ENCODE results near the gene MARCHF10.

The MARCHF10 gene

DNA sequence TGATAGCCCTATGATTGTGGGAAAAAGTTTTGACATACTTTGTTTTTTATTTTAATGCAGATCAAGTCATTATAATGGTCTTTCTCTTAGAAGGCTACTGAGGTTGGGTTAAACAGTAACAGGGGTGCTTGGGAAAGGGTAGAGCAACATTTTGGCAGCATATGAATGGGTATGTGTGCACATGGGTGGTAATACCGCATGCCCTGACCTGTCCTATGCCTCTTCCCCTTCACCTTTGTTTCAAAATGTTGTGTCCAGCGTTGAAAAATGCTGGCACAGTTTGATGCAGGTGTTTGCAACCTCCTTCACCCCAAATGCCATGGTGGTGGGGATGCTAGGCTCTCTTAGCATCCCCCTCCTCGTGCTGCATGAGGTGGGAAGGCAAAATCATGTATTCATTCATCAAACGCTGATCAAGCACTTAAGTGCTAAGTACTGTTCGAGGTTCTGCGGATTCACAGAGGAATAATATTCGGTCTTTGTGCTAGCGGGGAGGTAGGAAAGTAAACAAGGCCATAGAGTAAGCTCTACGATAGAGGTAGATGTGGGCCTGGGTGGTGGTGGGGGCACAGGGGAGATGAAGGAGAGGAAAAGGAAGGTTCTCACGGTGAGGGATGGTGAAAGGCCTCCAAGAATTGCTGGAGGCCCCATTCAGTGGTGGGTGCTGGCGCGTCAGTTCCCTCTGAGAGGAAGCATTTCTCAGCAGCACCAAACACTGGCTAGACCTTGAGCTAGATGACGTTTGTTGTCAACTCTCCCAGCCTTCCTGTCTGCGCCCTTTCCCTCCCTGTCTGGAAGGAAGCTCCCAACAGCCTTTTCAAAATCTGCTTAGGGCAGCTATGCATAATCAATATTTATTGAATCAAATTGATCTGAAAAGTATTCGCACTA, 13.3 kb upstream of the MARCHF10 start:
- DNase-seq (ENCODE audit: low spot score): no peak

DNA sequence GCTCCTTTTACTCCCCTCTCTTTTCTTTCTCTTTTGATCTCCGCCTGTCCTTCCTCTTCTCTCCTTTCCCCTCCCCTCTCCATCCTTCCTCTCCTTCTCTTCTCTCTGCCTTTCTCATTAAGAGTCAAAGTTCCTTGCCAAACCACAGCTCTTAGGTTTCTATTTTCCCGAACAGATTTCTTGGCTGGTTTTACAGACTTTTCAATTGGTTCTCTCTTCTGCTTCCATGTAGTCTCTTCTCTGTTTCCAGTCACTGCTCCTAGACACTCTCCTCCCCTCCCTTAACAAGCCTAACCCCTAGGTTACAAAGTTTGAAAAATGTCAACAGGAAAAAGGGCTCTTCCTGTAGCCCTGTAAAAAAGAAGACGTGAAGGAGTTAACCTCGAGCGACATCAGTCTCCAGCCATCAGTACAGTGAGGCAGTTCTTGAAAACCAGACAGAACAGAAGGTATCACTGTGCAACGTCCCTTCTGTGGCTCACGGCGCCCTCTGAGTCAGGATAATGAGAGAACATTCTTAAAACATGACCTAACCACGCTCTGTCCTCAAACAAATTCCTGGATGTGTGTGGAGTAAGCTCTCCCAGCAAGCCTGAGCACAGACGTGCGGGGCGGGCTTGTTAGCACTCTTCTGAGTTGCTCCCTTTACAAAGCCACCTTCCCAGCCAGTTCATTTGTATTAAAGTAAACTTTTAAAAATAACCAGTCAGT, 11.6 kb upstream of the MARCHF10 start:
- peak; percentile 87 for DNase-seq (ENCODE audit: low spot score)

DNA sequence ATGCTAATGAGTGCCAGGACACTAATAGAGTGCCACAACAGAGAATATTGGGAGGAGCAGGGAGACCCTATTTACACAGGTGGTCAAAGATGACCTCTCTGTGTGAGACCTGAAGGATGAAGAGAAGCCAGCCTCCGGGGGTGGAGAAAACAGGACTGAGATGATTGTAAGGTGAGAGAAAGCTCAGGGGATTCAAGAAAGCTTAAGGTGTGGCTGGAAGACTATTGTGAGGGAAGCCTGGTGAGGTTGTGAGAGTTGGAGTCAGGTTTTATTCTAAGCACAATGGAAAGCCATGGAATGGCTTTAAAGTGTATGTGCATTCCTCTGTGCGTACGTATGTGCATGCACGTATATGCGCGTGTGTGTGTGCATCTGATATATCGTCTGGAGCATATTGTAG, 10.4 kb upstream of the MARCHF10 start:
- DNase-seq (ENCODE audit: low spot score): no peak

DNA sequence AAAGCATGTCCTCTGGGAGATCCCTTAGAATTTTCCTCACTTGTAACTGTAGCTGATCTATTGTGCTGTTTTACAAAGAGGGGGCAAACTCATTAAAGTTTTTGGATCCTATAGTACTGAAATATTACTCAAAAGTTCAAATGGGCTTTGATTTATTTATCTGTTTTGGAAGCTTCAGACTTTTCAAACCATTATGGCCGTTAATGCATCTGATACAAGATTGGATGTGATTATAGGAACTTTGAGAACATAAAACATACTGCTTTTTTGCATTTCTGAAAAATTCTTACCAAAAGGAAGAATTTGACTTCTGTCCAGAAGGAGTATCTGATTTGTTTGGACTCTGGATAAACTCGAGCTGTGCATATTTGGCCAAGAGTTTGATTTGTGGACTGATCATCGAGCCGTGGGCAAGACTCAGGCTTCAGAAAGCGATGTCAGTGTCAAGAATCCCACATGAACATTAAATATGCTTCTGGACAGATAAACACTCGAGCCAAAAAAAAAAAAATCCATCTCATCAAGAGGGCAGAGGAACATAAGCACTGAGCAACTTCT, 8.2 kb upstream of the MARCHF10 start:
- no peak for DNase-seq (ENCODE audit: low spot score)

DNA sequence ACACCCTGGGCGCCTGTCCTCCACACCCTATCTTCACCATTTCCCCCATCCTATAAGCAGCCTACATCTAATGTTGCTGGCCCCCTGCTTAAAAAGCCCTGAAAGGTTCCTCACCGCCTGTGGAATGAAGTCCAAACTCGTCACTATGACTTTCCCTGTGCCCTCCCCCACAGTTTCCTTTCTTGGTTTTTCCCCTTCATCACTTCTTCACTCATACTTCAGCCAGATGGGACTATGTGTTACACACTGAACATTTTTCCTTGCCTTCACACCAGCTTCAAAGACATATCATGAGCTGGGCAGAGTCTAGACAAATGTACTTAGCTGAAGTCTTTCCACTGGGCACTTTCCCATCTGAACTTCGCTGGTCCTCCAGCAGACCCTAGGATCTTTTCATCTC, 1.5 kb upstream of the MARCHF10 start:
- no peak for DNase-seq (ENCODE audit: low spot score)

DNA sequence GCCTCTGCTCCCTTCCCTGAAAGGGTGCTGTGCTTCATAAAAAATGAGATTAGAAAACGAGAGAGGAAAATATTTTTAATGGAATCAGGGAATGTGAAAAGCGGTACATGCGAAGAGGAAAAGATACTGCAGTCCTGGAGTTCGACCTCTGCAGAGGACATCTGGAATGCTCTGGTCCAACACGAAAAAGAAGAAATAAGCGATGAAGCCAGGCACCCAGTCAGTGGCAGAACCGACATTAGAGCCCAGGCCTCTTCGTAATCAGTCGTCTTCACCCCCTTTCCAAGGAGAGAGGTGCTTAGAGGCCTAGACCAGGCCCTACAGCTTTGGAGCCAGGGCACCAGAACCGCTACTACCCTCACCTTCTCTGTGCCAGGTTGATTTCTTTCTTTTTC, 459 bp upstream of the MARCHF10 start:
- DNase-seq (ENCODE audit: low spot score): no peak

DNA sequence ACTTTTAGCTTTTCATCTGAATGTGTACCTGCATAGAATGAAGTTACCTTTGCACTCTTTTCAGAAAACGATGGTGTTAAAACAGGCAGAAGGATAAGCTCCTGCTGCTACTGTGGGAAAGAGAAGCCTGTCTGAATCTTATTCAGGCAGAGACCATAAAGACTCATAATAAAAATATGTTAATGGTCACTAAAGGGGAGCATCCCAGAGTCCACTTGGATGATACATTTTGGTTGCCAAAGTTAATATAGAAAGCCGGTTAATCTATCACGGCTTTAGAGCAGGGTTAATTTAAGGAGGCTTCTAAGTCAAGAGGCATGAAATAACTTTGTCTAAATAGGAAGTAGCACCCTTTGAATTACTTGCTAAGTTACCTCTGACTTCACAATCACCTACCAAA, 2.9 kb downstream of the MARCHF10 start:
- no peak for DNase-seq (ENCODE audit: low spot score)

DNA sequence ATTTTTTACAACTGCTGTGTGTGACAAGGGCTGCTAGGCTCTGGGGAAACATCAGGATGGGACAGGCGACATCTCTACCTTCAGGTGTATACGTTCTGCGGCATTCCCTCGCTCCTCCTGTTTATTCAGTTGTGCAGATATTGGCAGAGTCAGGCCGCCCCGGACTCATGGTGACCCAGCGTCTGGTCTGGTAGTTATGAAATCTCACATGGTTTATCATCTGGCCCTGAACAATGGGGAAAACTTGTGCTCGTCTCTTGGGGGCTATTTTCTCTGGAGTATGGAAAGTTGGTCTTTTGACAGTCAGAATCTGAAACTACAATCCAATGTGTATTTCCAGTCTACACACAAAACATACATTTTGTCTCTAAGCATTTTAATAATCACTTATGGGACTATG, 3.3 kb downstream of the MARCHF10 start:
- DNase-seq (ENCODE audit: low spot score): peak; percentile 21

DNA sequence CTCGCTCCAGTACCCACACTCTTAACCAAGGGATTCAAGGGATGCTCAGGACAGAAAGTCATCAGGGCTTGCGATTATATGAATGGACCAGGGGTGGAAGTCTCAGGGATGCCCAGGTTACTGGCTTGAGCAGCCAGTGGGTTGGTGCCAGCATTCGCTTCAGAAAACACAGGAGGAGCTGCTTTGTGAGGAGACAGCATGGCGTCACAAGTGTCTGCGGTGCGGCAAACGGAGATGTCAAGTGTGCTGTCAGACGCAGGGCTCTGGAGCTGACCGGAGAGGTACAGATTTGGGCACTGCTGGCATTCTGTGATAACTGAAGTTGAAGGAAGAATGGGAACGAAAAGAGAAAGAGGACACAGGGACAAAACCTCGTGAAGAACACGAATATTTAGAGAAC, 4.1 kb downstream of the MARCHF10 start:
- DNase-seq (ENCODE audit: low spot score): no peak

DNA sequence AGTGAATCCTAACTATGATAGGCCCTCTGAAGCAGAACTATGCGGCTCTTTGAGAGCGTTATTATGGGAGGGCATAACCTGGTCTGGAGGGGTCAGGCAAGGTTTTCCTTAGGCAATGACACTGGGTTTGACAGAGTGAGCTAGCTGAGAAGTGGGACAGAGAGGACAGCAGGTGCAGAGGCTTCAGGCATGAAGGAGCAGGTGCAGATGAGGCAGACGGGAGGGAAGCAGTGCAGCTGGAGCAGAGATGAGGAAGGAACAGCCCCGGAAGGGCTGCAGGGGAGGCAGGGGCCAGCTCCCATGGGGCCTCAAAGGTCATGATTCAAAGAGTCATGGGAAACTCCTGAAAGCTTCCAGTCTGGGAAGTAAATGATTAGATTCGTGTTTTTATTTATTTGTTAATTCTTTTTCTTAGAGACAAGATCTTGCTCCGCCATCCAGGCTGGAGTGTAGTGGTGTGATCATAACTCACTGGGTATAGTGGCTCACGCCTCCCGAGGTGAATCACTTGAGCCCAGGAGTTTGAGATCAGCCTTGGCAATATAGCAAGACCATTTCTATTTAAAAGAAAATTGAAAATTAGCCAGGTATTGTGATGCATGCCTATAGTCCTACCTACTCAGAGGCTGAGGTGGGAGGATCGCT, 5.4 kb downstream of the MARCHF10 start:
- no peak for DNase-seq (ENCODE audit: low spot score)

DNA sequence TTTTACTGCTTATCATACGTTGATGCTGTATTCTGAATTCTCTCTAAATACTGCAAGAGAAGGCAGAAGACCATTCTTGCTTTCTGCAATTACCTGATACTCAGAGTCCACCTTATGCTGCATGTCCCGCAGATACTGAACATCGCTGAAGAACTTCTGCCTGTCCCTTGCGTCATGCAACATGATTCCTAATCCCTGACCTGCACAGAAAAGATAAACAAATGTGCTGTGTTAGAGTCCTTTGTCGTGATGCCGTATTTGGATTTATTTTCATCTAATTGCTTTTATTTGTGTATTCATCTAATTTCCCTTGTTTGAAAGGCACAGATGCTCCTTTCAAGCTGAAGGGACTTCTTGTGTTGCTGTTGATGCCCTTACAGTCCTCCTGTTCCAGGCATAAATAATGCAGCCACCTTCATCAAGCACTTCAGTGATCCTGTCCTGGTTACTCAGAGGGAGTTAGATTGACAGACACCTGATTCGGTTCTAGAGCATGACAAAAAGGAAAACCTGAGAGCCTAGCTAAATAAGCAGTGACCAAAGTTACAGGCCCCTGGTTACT, 6.5 kb downstream of the MARCHF10 start:
- DNase-seq (ENCODE audit: low spot score): no peak

DNA sequence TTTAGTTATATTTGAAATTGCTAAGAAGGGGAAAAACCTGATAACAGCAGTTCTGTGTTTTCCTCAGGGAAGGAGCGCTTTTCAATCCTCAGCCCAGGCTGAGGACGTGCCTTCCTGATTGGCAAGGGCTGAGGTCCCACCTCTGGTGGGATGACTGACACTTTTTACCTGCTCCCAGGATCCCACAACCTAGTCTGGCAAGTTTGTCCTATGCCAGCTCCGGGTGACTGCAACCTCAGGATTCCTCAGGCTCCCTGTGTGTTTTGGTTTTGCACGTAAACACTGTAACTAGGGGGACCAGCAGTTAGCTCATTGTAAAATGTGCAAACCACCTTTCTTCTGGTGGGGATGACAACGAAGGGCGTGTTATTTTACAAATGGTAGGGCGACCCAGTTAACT, 7.5 kb downstream of the MARCHF10 start:
- no peak for DNase-seq (ENCODE audit: low spot score)

DNA sequence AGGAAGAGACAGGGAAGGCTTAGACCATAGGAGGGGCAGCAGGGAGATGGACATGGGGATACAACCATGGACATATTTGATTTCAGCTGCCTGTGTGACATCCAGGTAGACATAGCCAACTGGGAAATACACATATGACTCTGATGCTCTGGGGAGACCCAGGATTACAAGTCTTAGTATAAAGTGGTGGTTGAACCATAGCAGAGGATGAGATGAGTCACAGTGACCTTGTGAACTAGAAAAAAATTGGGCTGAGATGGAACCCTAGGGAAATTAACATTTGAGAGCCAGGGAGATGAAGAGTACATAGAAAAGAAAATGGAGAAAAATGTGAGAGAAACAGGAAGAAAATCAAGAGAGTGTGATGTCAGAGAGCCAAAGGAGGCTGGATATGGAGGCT, 10.2 kb downstream of the MARCHF10 start:
- no peak for DNase-seq (ENCODE audit: low spot score)

DNA sequence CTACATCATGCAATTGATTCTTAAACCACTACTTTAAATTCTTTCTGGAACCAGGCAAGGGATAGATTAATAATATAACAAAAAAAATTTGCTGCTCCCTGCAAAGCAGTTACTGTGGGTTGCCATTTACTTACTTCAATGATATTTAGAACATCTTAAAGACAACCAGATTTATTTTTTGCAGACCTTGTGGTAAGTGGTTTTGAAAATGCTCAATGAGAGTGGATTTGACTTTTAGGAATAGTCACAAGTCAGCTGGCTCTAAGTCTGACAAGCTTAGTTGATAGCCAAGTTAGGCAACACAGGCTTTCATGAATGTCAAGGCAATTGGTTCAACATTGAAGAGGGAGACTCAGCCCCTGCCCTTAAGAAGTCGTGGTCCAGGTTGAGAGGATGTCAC, 11.8 kb downstream of the MARCHF10 start:
- DNase-seq (ENCODE audit: low spot score): no peak

DNA sequence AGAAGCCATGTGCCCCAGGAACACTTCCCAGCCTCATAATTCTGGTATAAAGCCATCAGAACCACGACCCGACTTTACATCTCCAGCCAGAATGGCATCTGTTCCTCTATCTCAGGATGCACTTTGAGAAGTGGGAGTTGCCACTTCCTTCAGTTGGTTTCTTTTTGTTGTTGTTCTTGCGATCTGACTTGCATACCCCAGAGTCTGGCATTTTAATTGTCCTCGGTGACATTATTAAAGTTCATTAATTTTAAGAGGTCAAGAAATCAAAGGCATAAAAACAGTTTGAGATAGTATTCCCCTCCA, 13.5 kb downstream of the MARCHF10 start:
- no peak for DNase-seq (ENCODE audit: low spot score)

DNA sequence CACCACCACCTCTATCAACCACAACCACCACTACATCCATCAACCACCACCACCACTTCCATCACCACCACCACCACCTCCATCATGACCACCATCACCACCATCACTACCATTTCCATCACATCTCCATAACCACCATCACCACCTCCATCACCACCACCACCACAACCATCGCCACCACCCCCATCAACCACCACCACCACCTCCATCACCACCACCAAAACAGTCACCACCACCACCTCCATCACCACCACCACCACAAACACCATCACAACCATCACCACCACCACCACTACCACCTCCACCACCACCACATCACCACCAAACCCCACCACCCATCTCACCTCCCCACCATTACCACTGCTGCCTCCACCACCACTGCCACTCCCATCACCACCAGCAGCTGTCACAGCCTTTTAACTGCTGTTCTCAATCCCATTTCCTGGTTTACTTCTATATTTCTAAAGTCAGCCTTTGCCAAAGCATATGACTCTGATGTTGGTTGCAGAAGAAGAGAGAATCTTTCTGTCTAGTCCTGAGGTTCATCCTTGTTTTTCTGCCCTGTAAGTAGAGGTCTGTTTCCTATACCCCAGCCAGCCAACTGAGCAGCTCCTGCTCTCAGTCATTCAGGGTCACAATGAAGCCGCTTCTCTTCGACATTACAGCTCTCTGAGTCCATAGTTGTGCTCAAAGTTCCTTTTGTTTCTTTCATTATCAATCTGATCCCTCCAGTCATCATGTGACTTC, 14.0 kb downstream of the MARCHF10 start:
- no peak for DNase-seq (ENCODE audit: low spot score)

DNA sequence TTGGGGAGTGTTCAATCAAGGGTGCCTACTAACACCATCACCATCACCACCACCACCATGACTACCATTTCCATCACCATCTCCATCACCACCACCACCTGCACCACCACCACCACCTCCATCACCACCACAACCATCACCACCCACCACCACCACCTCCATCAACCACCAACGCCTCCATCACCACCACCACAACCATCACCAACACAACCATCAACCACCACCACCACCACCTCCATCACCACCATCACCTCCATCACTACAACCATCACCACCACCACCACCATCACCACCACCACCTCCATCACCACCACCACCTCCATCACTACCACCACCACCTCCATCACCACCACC, 15.7 kb downstream of the MARCHF10 start:
- no peak for DNase-seq (ENCODE audit: low spot score)

DNA sequence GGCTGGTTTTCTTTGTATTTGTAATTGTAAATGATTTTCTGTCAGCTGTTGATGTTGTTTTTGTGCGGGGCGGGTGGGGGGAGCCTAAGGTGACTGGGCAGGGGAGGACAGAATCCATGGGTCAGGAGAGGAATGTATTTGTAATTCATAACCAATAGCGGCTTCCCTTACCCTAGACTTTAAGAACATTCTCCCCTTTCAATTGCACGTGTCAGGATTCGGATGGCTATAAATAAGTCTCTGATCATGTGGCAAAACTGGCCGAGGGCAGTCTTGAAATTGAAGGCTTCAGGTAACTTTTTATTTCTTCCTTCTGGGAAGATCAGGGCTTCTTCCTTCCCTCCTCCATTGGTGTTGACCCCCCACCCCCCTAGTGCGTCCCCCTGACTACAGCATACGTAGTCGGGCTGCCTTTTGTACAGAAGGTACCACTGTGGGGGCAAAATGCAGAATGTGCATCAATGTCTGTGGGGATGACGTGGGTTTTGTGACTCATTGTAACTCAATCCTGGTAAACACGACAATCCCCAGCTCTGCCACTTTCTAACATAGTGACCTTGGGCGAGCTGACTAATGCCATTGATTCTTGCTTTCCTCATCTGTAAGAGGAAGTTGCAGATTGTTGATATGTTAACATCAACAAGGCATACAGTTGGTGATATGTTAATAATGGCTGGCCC, 16.2 kb downstream of the MARCHF10 start:
- DNase-seq (ENCODE audit: low spot score): peak; percentile 15

DNA sequence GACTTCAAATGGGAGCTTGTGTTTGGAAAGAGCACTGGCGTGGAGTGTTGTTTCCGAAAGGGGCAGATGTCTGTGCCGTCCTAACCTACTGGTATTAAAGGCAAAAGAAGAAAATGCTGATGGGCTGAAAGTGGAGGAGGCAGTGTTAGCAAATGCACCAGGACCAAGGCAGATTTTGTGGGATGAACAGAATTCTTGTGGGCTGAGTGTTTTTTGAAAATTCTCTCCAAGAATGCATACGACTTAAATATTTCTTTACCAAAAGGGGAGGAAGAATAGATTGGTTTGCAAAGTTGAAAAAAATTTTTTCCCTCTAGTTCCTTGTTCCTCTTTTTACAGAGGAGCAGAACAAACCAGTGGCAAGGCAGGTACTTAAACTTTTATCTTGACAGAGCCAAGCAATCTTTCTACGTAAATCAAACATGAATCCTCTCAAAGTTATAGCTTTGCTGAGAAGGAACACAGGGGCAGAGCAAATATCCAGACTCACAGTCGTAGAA, 16.8 kb downstream of the MARCHF10 start:
- no peak for DNase-seq (ENCODE audit: low spot score)

DNA sequence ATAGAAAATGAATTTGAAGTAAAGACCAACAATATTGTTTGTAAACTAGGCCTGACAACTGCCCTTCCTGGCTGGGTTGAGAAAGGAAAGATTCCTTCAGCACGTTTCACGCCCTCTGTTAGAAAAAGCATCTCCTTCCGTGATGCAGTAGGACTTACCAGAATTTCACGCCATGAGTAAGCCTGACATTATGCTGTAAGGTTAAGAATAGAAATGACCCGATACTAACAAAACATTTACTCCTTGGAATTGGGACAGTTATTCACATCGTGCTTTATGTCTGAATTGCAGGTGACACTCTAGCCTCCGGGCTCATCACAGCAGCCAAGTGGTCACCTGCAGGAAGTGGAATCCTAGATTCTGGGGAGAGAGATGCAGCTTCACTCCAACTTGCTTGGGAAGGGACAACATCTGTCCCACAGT, 17.5 kb downstream of the MARCHF10 start:
- no peak for DNase-seq (ENCODE audit: low spot score)

DNA sequence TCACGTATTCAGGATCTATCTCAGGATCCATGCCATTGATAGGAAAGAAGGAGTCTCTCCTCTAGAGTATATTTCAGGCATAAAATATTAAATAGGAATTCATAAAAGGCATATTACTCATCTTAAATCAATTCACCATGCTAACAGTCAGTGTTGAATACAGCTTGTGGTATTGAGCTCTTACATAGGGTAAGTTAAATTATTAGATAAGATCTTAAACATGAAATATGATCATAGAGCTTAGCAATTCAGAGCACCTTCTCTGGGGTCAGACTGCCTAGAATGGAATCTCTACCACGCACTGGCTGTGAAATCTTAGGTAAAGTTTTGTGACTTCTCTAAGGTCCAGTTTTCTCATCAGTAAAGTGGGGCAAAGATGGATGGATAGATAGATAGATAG, 20.7 kb downstream of the MARCHF10 start:
- no peak for DNase-seq (ENCODE audit: low spot score)

Data from RKO (cell line).